Activated CD8-positive, alpha-beta T cell treated with anti-CD3 and anti-CD28 coated beads for 36 hours (primary cell): Measurements from ENCODE around the gene GNRHR. TPM values are rescaled to one million over a fixed set of nuclear protein-coding genes. Genes with fewer than 3 reads are reported as not detected.

Source experiments
- ATAC-seq: fragments of 200-7000 bp; cut with Tn5 transposase; one replicate; pipeline ENCODE4 v1.10.0; 2021; ENCODE audit warnings: mild to moderate bottlenecking, moderate library complexity
- CTCF ChIA-PET: fragments of 350-600 bp; sonication (Branson Sonifier 250); formaldehyde crosslinking; loops from one replicate; lab custom pipeline; 2021; ENCODE audit warnings: antibody characterized with exemption; lab: Charles Lee
- POLR2A ChIA-PET: fragments of 350-600 bp; sonication (Branson Sonifier 250); formaldehyde crosslinking; loops from one replicate; lab custom pipeline; 2021; ENCODE audit warnings: antibody characterized with exemption; lab: Charles Lee
- DNase-seq: peaks from one replicate; pipeline ENCODE4 v3.0.0-alpha.2; 2020
- H3K27ac Mint-ChIP-seq: one replicate; pipeline ENCODE4 v1.8.0; 2021; ENCODE audit warnings: mild to moderate bottlenecking, mixed read lengths
- H3K27me3 Mint-ChIP-seq: one replicate; pipeline ENCODE4 v1.8.0; 2021; ENCODE audit warnings: mixed read lengths
- H3K36me3 Mint-ChIP-seq: one replicate; pipeline ENCODE4 v1.8.0; 2021; ENCODE audit warnings: low read depth, mixed read lengths
- H3K4me1 Mint-ChIP-seq: one replicate; pipeline ENCODE4 v1.8.0; 2021; ENCODE audit warnings: low read depth, mixed read lengths
- H3K4me3 Mint-ChIP-seq: one replicate; pipeline ENCODE4 v1.8.0; 2021; ENCODE audit warnings: mild to moderate bottlenecking, moderate library complexity, mixed read lengths
- H3K9me3 Mint-ChIP-seq: one replicate; pipeline ENCODE4 v1.8.0; 2021; ENCODE audit warnings: mixed read lengths
- CTCF ChIP-seq: fragments of 200-600 bp; IDR thresholded peaks from one replicate; pipeline ENCODE4 v1.8.0; 2022; ENCODE audit warnings: antibody characterized with exemption, mild to moderate bottlenecking
- intact Hi-C: fragments of 100-400 bp; cut with micrococcal nuclease; formaldehyde crosslinking; loops from one replicate; pipeline ENCODE4 v1.10.0; 2022
- total RNA-seq, 2 experiments: library from RNA; stranded (reverse); gene quantifications; one replicate each; pipeline ENCODE4 v1.2.3, GENCODE V29; 2021

The GNRHR gene
- total RNA-seq, 2 experiments from 2014 or later: not detected

DNA sequence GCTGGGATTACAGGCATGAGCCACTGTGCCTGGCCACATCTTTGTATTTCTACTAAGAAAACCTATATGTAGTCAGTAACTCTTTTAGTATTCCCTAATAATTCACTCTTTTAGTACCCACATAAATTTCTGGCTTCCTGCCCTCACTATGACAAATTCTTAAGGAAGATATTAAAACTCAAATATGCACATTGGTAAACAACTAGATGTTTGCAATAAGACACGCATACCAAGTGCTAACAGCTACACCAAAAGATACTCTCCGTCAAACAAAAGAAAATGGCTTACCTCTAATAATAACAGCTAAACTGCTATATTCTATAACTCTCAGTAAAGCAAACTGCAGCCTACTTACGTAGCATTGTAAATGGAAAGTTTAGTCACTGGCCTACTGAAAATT lies 59.5 kb downstream of the GNRHR start:
- Mint-ChIP-seq H3K4me1 (peaks cover 33% of the 10 kb centered on the region), H3K4me3 (no peak overlapping the region), H3K36me3 (peaks cover 42% of the 10 kb centered on the region), H3K27me3 (no peaks in the 10 kb centered on the region), H3K9me3 (no peaks in the 10 kb centered on the region), H3K27ac (no peak overlapping the region)
- ChIA-PET CTCF (no interaction called here), POLR2A (no interaction called here)
- ATAC-seq (no peak), DNase-seq (no peak)
- no peak for TF ChIP-seq CTCF
- intact Hi-C loops: no loop called here

- ChIA-PET CTCF (no interaction called here), POLR2A (interaction anchor here (0.9 kb wide), 1 partner anchor 9 kb away, joined by 5 read pairs; the partner anchor contains the start of gene UBA6)
- H3K4me1 Mint-ChIP-seq: peaks cover 15% of the 10 kb centered on the region
- no peak for TF ChIP-seq CTCF
- no peaks in the 10 kb centered on the region for H3K27me3 Mint-ChIP-seq
- DNase-seq (no peak), ATAC-seq (no peak)
- no peak overlapping the region for H3K4me3 Mint-ChIP-seq
- H3K27ac Mint-ChIP-seq: no peak overlapping the region
- intact Hi-C loops: no loop called here
- H3K36me3 Mint-ChIP-seq: peaks cover 48% of the 10 kb centered on the region
- H3K9me3 Mint-ChIP-seq: no peaks in the 10 kb centered on the region
Observed at GRCh38 chr4:67691328-67691727, 62.9 kb downstream of the GNRHR start.

Other genes starting within 250 kb of the GNRHR start
- 10 to 100 TPM; 29.1 to 32.0 TPM for gene CENPC, start 208.9 kb downstream of the GNRHR start, total RNA-seq
- 1 to 10 TPM; 3.0 TPM for gene STAP1, start 195.7 kb downstream of the GNRHR start, total RNA-seq
- 10 to 100 TPM; 81.2 to 87.5 TPM for gene UBA6, start 53.2 kb downstream of the GNRHR start, total RNA-seq
- gene TMPRSS11D, start 129.6 kb upstream of the GNRHR start, total RNA-seq: not detected
- not detected for gene TMPRSS11A, start 209.1 kb upstream of the GNRHR start, total RNA-seq